Measurements from ENCODE around the gene SENP7. TPM values are rescaled to one million over a fixed set of nuclear protein-coding genes. Genes with fewer than 3 reads are reported as not detected.

Gene SENP7
- total RNA-seq, 2 experiments from 2014 or later, result 9.6 to 11.4 TPM

GRCh38 chr3:101530686-101531047, 17.7 kb upstream of the SENP7 start:
- no peaks in the 10 kb centered on the region for H3K27me3 Mint-ChIP-seq
- ATAC-seq (peak; percentile 21), DNase-seq (no peak)
- POLR2A ChIA-PET, result interaction anchor here (1.3 to 2.4 kb wide), 3 partner anchors 12 to 32 kb away, joined by 4 to 14 read pairs (median 6); partner anchors contain the start of gene SENP7
- peaks cover 6% of the 10 kb centered on the region for H3K9me3 Mint-ChIP-seq
- H3K27ac Mint-ChIP-seq, result peak overlapping the region; percentile 77
- H3K4me3 Mint-ChIP-seq, result no peak overlapping the region
- H3K36me3 Mint-ChIP-seq (ENCODE audit: low read depth), result peaks cover 8% of the 10 kb centered on the region
- CTCF ChIA-PET, result interaction anchor here (1.0 to 1.8 kb wide), 7 partner anchors 10 to 149 kb away, joined by 3 to 12 read pairs (median 3); no protein-coding TSS in a partner anchor
- intact Hi-C loops (cut with micrococcal nuclease), result no loop called here
- no peak for TF ChIP-seq CTCF (IDR thresholded peaks at IDR 0.05)
- H3K4me1 Mint-ChIP-seq (ENCODE audit: low read depth), result peaks cover 32% of the 10 kb centered on the region

DNA sequence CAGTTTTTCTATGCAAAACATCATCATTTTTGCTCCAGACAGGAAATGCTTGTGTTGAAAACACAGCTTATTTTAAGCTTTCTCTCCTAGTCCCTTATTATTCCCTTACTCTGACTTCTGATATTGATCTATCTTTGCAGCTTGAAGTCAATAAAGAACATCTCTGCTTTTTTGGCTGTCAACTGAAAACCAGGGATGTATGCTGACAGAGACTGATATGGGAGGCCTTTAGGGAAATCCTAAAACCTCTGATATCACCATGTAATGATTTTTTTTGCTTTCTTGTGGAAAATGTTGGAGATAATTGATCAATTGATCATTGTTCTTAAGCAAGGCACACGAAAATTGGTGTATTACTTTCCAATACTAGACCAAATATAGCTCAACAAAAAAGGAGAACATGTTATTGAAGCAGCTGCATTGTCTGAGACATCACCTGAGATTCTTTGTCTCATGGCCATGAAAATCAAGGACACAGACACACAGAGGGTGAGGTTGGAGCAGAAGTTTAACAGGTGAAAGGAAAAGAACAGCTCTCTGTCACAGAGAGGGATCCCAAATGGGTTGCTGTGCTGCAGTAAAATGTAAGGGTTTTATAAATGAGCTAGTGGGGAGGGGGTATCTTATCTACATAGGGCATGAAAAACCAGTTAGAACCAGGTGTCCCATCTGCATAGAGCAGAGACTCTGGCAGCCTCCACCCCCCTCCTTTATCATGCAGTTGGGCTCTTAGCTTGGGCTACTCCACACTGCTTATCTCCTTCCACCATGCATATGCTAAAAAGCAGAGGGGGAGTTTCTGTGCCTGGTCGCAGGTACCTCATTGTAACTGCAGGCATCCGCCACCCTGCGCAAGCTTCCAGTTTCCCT, 17.0 kb upstream of the SENP7 start:
- no peak overlapping the region for H3K4me3 Mint-ChIP-seq
- H3K4me1 Mint-ChIP-seq (ENCODE audit: low read depth), result peaks cover 32% of the 10 kb centered on the region
- ATAC-seq (no peak), DNase-seq (no peak)
- no peaks in the 10 kb centered on the region for H3K27me3 Mint-ChIP-seq
- intact Hi-C loops (cut with micrococcal nuclease), result no loop called here
- ChIA-PET CTCF (interaction anchor here (1.0 to 1.8 kb wide), 7 partner anchors 9 to 148 kb away, joined by 3 to 12 read pairs (median 3); no protein-coding TSS in a partner anchor), POLR2A (interaction anchor here (1.3 to 2.4 kb wide), 3 partner anchors 11 to 33 kb away, joined by 4 to 14 read pairs (median 6); partner anchors contain the start of gene SENP7)
- peaks cover 8% of the 10 kb centered on the region for H3K36me3 Mint-ChIP-seq (ENCODE audit: low read depth)
- H3K9me3 Mint-ChIP-seq, result peaks cover 11% of the 10 kb centered on the region
- no peak for TF ChIP-seq CTCF (IDR thresholded peaks at IDR 0.05)
- peak overlapping the region; percentile 77 for H3K27ac Mint-ChIP-seq

- no peak for TF ChIP-seq CTCF (IDR thresholded peaks at IDR 0.05)
- Mint-ChIP-seq H3K4me1 (ENCODE audit: low read depth) (peaks cover 32% of the 10 kb centered on the region), H3K27ac (no peak overlapping the region), H3K36me3 (ENCODE audit: low read depth) (peaks cover 11% of the 10 kb centered on the region), H3K9me3 (peaks cover 13% of the 10 kb centered on the region), H3K27me3 (no peaks in the 10 kb centered on the region), H3K4me3 (no peak overlapping the region)
- ATAC-seq, result no peak
- intact Hi-C loops (cut with micrococcal nuclease), result no loop called here
- ChIA-PET POLR2A (interaction anchor here (0.6 to 1.2 kb wide), 3 partner anchors 9 to 68 kb away, joined by 3 to 4 read pairs (median 4); no protein-coding TSS in a partner anchor), CTCF (no interaction called here)
- no peak for DNase-seq
Measured at GRCh38 chr3:101527906-101528305, 14.9 kb upstream of the SENP7 start.

GRCh38 chr3:101527441-101527840, 14.4 kb upstream of the SENP7 start:
- no peak overlapping the region for H3K27ac Mint-ChIP-seq
- DNase-seq (no peak), ATAC-seq (no peak)
- ChIA-PET CTCF (no interaction called here), POLR2A (interaction anchor here (0.6 to 1.2 kb wide), 3 partner anchors 9 to 67 kb away, joined by 3 to 4 read pairs (median 4); no protein-coding TSS in a partner anchor)
- intact Hi-C loops (cut with micrococcal nuclease), result no loop called here
- peaks cover 36% of the 10 kb centered on the region for H3K4me1 Mint-ChIP-seq (ENCODE audit: low read depth)
- no peak for TF ChIP-seq CTCF (IDR thresholded peaks at IDR 0.05)
- H3K27me3 Mint-ChIP-seq, result no peaks in the 10 kb centered on the region
- peaks cover 11% of the 10 kb centered on the region for H3K36me3 Mint-ChIP-seq (ENCODE audit: low read depth)
- H3K9me3 Mint-ChIP-seq, result peaks cover 13% of the 10 kb centered on the region
- no peak overlapping the region for H3K4me3 Mint-ChIP-seq

Measured in activated CD8-positive, alpha-beta T cell treated with anti-CD3 and anti-CD28 coated beads for 36 hours (primary cell).